ENCODE measurements around the gene WRNIP1.

Gene WRNIP1

DNA sequence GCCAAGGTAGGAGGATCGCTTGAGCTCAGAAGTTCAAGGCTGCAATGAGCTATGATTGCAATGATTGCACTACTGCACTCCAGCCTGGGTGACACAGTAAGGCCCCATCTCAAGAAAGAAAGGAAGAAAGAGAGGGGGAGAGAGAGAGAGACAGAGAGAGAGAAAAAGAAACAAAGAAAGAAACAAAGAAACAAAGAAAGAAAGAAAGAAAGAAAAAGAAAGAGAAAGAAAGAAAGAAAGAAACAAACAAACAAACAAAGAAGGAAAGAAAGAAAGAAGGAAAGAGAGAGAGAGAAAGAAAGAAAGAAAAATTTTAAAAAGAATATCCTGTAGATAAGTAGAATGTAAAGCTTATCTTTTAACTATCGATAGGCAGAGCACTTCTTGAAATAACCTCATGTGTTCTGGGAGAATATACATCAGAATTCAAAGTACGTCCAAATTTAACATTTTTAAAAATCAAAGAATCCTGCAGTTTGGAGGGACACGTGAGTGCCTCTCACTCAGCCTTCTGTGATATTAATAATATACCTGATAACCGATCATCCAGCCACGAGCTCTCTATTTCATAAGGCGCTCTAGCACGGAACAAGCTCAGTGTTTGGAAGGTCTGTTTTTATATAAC is 39.7 kb upstream of the WRNIP1 start:
- DNase-seq (ENCODE audit: low spot score): no peak
- TF ChIP-seq, protein P1, sequence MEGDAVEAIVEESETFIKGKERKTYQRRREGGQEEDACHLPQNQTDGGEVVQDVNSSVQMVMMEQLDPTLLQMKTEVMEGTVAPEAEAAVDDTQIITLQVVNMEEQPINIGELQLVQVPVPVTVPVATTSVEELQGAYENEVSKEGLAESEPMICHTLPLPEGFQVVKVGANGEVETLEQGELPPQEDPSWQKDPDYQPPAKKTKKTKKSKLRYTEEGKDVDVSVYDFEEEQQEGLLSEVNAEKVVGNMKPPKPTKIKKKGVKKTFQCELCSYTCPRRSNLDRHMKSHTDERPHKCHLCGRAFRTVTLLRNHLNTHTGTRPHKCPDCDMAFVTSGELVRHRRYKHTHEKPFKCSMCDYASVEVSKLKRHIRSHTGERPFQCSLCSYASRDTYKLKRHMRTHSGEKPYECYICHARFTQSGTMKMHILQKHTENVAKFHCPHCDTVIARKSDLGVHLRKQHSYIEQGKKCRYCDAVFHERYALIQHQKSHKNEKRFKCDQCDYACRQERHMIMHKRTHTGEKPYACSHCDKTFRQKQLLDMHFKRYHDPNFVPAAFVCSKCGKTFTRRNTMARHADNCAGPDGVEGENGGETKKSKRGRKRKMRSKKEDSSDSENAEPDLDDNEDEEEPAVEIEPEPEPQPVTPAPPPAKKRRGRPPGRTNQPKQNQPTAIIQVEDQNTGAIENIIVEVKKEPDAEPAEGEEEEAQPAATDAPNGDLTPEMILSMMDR (IDR thresholded peaks at IDR 0.05; ENCODE audit: extremely low read depth, missing control alignments): no peak

DNA sequence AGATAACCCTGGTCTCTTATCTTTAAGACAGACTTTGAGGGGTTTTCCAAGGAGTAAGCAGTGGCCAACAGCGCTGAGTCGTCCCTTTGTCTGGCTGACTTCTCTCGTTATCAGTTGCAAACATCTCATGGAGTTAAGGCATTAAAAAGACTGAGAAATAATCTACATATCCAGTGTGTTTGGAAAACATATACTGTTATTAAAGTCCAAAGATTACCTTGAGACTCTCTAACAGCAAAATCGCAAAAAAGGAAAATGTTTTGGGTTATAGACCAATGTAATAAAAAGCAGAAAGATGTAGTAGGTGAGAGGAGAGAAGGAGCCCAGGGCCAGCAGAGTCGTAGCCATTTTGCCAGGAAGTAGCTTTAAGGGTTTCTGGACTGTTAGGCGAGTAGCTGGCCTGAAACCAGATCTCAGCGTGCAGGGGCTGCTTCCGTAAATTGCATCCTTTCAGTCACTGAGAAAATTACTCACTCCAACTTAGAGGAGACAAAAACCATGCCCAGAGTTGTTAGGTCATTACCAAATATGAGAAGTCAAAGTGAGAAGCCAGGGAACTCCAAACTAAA is 39.1 kb upstream of the WRNIP1 start:
- peak; percentile 57 for DNase-seq (ENCODE audit: low spot score)
- TF ChIP-seq, protein P1 (IDR thresholded peaks at IDR 0.05; ENCODE audit: extremely low read depth, missing control alignments): no peak

DNA sequence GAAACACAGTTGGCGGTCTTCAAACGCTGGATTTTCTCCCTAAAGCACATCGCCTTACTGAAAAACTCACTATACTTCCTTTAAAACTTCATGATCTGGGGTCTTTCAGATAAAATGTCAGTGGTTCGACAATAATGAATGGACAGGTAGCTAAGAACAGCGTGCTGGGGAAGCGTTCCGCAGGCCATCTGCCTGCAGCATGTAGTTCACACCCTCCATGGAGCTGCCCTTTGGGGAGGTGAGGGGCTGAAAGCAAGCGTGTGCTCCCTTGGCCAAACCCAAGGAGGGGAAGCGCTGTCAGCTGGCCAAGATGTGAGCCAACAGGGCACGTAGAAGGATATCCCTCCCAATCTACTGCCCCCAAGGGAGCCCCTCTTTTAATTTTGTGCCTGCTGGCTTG is 35.3 kb upstream of the WRNIP1 start:
- TF ChIP-seq, protein P1 (IDR thresholded peaks at IDR 0.05; ENCODE audit: extremely low read depth, missing control alignments): no peak
- no peak for DNase-seq (ENCODE audit: low spot score)

DNA sequence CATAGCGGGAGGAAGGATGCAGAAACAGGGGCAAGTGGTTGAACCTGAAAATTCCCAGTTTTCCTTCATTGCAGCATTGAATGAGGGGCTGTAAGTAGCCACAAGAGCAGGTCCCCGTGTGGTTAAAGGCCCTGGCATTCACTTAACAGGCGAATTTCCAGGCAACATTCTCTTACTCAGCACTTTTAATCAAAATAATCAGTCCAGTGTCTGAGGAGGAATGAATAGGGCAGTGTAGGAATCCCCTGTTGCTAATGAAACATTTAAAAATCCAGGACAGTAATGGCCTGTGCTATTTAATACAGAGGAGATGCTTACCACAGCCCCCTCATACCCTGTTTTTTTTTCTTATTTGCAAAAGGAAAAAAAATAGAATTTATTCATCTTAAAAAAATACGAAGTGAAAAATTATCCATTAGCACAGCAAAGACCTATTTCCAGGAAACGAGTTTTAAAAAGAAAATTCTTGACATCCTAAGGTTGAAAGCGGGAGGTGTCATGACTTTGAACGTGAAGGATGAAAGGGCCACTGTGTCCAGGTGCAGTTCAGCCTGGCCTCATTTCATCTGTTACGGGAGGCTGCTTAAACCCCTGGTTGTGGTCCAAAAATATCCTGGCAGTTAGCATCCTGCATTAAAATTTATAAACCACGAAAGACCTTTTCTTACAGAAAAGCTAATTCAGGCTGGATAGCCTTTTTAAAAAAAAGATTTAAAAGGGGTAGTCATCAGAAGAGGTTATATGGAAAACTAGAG is 34.7 kb upstream of the WRNIP1 start:
- no peak for DNase-seq (ENCODE audit: low spot score)
- TF ChIP-seq, protein P1 (IDR thresholded peaks at IDR 0.05; ENCODE audit: extremely low read depth, missing control alignments): no peak

DNA sequence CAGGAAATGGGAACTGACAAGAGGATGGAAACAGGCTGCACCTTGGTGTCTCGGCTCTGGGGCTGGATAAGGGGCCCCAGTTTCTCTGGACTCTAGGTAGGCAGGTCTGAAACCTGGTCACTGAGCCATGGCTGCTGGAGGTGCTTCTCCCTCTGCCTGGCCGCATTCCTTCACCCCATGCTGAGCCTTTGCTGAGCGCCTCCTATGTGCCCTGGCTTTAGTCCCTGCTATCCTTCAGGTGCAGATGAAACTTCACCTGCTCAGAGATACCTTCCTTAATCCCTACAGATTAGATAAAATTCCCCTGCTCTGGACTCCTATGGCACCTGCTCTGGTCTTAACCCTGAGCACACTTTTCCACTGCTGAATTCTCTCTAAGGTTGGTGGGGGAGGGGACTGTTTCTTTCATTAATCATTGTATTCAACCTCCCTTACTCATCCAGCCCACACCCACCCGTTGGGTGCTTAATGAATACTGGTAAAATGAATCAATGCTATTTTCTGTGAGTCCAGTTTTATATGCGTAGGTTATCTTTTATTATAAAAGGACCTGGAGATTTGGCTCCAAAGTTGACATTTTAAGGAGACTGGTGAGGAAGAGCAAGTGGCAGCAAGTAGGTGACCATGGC is 33.8 kb upstream of the WRNIP1 start:
- DNase-seq (ENCODE audit: low spot score): no peak
- TF ChIP-seq, protein P1 (IDR thresholded peaks at IDR 0.05; ENCODE audit: extremely low read depth, missing control alignments): no peak

DNA sequence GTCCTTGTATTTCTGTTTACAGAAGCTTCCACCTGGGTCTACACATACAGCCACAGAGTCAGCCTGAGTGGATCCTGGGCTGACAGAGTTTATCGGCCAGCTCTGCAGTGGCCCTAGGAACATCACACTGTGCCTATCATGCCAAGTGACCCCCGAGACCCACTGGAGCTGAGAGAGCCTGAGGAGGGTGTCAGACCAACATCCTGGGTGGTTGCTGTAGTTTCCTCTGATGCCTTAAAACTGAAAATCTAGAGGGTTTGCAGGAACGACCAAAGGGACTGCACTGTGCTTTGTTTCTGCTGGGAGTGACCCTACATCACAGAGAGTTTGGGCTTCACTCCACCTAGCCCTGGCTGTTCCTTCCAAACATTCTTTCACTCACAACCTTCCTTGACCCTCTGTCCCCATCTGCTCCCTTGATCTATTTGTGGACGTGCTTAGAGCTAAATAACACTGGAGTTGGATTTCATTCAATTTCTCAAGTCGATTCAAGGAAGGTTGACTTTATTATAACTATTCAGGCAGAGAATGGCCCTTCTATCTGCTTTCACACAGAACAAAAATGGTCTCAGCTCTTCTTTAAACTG is 32.6 kb upstream of the WRNIP1 start:
- TF ChIP-seq, protein P1 (IDR thresholded peaks at IDR 0.05; ENCODE audit: extremely low read depth, missing control alignments): no peak

More for the DNA sequence above, 32.6 kb upstream of the WRNIP1 start:
- DNase-seq (ENCODE audit: low spot score): no peak

Measured in GM20000 (cell line).